Upper lobe of left lung (tissue), 4 donors: Measurements from ENCODE around the gene ITGA1.

Source experiments
- POLR2A ChIP-seq, 4 donors: fragments of 450-650 bp; IDR thresholded peaks; one replicate each; pipeline ENCODE4 v1.5.1; 2016 to 2017; ENCODE audit warnings: antibody characterized with exemption in 4 of 4, mild to moderate bottlenecking in 2 of 4
- TF ChIP-seq, protein P1 (sequence below), 6 experiments: fragments of 450-650 bp in 4 of 6; fragments of 200-600 bp in 2 of 6; sonication (generic) in 2 of 6; IDR thresholded peaks; one replicate each; pipeline ENCODE4 v1.5.1; 2016 to 2019; ENCODE audit warnings: antibody characterized with exemption in 6 of 6

- TF ChIP-seq, protein P1, sequence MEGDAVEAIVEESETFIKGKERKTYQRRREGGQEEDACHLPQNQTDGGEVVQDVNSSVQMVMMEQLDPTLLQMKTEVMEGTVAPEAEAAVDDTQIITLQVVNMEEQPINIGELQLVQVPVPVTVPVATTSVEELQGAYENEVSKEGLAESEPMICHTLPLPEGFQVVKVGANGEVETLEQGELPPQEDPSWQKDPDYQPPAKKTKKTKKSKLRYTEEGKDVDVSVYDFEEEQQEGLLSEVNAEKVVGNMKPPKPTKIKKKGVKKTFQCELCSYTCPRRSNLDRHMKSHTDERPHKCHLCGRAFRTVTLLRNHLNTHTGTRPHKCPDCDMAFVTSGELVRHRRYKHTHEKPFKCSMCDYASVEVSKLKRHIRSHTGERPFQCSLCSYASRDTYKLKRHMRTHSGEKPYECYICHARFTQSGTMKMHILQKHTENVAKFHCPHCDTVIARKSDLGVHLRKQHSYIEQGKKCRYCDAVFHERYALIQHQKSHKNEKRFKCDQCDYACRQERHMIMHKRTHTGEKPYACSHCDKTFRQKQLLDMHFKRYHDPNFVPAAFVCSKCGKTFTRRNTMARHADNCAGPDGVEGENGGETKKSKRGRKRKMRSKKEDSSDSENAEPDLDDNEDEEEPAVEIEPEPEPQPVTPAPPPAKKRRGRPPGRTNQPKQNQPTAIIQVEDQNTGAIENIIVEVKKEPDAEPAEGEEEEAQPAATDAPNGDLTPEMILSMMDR (IDR thresholded peaks at IDR 0.05), result no peak
- TF ChIP-seq POLR2A (IDR thresholded peaks at IDR 0.05), result no peak
These were observed 108.1 kb downstream of the ITGA1 start for GRCh38 chr5:52895572-52896413.
